K562 treated with DMSO at 1 percent for 24 hours (cell line): ENCODE measurements around the gene CHEK2. TPM values are rescaled to one million over a fixed set of nuclear protein-coding genes. Genes with fewer than 3 reads are reported as not detected.

Experiments used
- total RNA-seq: library from RNA; unstranded; fragments of 300-600 nt; gene quantifications from 2 replicates; pipeline ENCODE4 v1.2.3, GENCODE V29; 2022; ENCODE audit warnings: low read depth; ENCODE audit not compliant: insufficient read depth

CHEK2 gene
- 52.0 and 52.1 TPM in 2 replicates for total RNA-seq

GRCh38 chr22:28741785-28742561 is at the start of gene CHEK2, which contains the start of gene HSCB:
Gene CHEK2, minus strand, starts transcription at chr22:28741820. Its CDS starts 7,099 bp downstream, at chr22:28734721.
Gene HSCB, plus strand, starts transcription at chr22:28742039. Its CDS starts 57 bp downstream, at chr22:28742096.

DNA sequence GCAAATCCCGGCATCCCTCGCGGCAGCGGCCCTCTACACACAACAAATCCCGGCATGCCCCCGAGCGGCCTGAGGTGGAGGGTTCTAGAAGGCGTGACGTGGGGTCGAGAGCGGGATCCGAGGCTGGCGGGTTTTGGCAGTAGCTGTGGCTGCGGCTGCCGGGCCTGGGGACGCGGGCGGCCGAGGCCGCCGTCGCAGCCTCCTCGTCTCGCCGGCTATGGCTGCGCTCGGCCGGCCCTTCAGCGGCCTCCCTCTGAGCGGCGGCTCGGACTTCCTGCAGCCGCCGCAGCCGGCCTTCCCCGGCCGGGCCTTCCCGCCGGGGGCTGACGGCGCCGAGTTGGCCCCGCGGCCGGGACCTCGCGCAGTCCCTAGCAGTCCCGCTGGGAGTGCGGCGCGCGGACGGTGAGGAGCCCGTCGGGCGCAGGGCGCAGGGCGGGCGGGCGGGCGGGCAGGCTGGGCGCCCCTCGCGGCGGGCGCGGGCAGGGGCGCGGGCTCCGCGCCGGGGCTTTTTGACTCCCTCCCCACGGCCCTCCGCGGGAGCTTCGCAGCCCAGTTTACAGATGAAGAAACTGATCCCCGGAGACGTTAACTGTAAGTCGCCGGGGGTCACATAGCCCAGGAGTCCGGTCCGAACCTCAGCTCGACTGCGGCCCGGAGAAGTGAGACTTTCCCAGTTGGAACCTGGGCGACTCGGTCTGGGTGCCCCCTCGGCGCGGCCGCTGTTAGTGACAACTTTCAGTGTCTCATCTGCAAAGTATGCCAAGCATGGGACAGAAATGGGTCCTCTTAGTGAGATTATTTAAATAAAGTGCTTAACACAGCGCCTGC is 31.2 kb upstream of the CHEK2 start, which contains the start of gene CCDC117:
Gene CCDC117 (plus strand): TSS at position 63 of the 828 bp plus-strand sequence. CDS start 155 bp downstream, at position 218.

DNA sequence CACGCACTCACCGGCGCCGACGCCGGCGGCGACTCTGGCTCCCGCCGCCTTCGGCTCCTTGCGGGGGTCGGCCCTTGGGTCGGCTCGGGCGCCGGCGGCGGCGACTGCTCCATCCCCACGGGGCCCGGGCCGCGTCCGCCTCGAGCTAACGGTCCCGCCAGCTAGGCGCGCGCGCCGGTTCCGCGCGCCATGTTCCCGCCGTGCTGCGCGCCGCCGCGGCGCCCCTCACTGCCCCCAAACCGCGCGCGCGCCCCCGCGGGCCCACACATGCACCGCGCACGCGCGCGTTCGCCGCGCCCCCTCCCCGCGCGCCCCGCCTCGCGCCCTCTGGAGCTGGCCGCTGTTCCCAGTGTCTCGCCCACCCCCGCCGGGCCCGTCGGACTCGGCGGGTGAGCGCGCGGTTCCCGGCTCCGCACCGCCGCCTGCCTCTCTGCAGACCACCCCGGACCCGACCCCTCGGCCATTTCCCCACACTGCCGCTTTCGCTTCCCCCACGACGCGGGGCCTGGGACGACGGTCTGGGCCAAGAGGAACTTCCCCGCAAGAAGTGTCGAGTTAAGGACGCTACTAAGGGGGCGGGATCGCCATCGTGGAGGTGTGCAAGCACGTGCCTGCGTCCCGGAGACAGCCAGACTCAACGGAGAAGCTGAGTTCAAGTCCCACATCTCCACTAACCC is 61.9 kb downstream of the CHEK2 start, which contains the start of gene TTC28:
Gene TTC28 (minus strand): TSS at position 230 of the 677 bp plus-strand sequence. CDS start 117 bp downstream, at position 113.

Other genes starting within 250 kb of the CHEK2 start
- gene TTC28, start 62.0 kb downstream of the CHEK2 start, total RNA-seq = 13.4 and 21.5 TPM in 2 replicates
- 10.0 and 12.6 TPM in 2 replicates for gene HSCB, start 219 bp upstream of the CHEK2 start, total RNA-seq
- 14.3 and 16.0 TPM in 2 replicates for gene CCDC117, start 30.9 kb upstream of the CHEK2 start, total RNA-seq
- gene XBP1, start 58.7 kb upstream of the CHEK2 start, total RNA-seq = 148 and 162 TPM in 2 replicates
- gene ZNRF3, start 141.8 kb upstream of the CHEK2 start, total RNA-seq = 3.6 and 4.3 TPM in 2 replicates